ENCODE measurements around the gene BICDL2. TPM values are rescaled to one million over a fixed set of nuclear protein-coding genes. Genes with fewer than 3 reads are reported as not detected.

BICDL2 gene
- total and polyA plus RNA-seq, 2 of the 8 experiments (the other 6 are each of a cell fraction or from before 2014, with no cell fraction given) = 7.3 to 15.9 TPM

- peak; percentile 85 for TF ChIP-seq EGR1 (IDR thresholded peaks at IDR 0.05; ENCODE audit: borderline replicate concordance, low read depth, low read length)
- TF ChIP-seq SIRT6 (IDR thresholded peaks at IDR 0.05; ENCODE audit: low read length) = no peak
- peak; percentile 97 for TF ChIP-seq RBBP5 (IDR thresholded peaks at IDR 0.05; ENCODE audit: borderline replicate concordance, low read depth, low read length)
- no peak for TF ChIP-seq ATF3 (IDR thresholded peaks at IDR 0.05; ENCODE audit: insufficient read depth, low read depth, low read length)
- peak; percentile 70 for TF ChIP-seq CREB1 (IDR thresholded peaks at IDR 0.05)
- peak; percentile 61 for TF ChIP-seq BACH1 (IDR thresholded peaks at IDR 0.05; ENCODE audit: low read length)
- TF ChIP-seq TAF7 (optimal IDR thresholded peaks at IDR 0.05; ENCODE audit: borderline replicate concordance, low read depth, low read length) = peak; percentile 85
- no peak for TF ChIP-seq MAFK (IDR thresholded peaks at IDR 0.05; ENCODE audit: low read depth, low read length)
- peak; percentile 93 for TF ChIP-seq CTBP2 (IDR thresholded peaks at IDR 0.05; ENCODE audit: borderline replicate concordance, insufficient read depth, insufficient read length, low read length)
- TF ChIP-seq ASH2L (IDR thresholded peaks at IDR 0.05; ENCODE audit: low read length) = peak; percentile 100
- 0 out of 2 replicates have a peak, but pooled peaks have one; percentile 8 for TF ChIP-seq PHF8 (conservative IDR thresholded peaks at IDR 0.05; ENCODE audit: low read depth, low read length)
- TF ChIP-seq USF2 (IDR thresholded peaks at IDR 0.05; ENCODE audit: low read length) = no peak
- TF ChIP-seq TCF12 (IDR thresholded peaks at IDR 0.05; ENCODE audit: low read depth, low read length) = peak; percentile 100
- TF ChIP-seq POLR2A (IDR thresholded peaks at IDR 0.05; ENCODE audit: control extremely low read depth in 1 of 2, low read depth in 2 of 2, low read length in 2 of 2) = peak; percentile 84 to 87
- TF ChIP-seq RXRA (IDR thresholded peaks at IDR 0.05; ENCODE audit: insufficient read depth, low read depth, low read length) = peak; percentile 94
- TF ChIP-seq CBX8 (IDR thresholded peaks at IDR 0.05; ENCODE audit: borderline replicate concordance, low read depth, low read length) = no peak
- TF ChIP-seq RFX5 (IDR thresholded peaks at IDR 0.05; ENCODE audit: borderline replicate concordance, low read depth, low read length) = no peak
- TF ChIP-seq JUND (IDR thresholded peaks at IDR 0.05; ENCODE audit: low read length) = peak; percentile 56; the same call in 1 of the 2 replicates
- TF ChIP-seq SP2 (IDR thresholded peaks at IDR 0.05; ENCODE audit: low read length) = no peak
- TF ChIP-seq KDM4A (IDR thresholded peaks at IDR 0.05; ENCODE audit: low read depth, low read length, severe bottlenecking) = no peak
- TF ChIP-seq CBX5 (IDR thresholded peaks at IDR 0.05; ENCODE audit: low read depth, low read length) = no peak
- TF ChIP-seq HDAC6 (IDR thresholded peaks at IDR 0.05; ENCODE audit: low read depth, low read length) = no peak
- TF ChIP-seq EZH2 (IDR thresholded peaks at IDR 0.05; ENCODE audit: low read depth, low read length, severe bottlenecking) = no peak
- TF ChIP-seq ZNF274 (IDR thresholded peaks at IDR 0.05; ENCODE audit: borderline replicate concordance, extremely low read depth, low read length) = no peak
Measured at GRCh38 chr16:3007957-3008689, 28.6 kb downstream of the BICDL2 start (continued).

All from H1 (cell line).